CD4-positive, alpha-beta memory T cell (primary cell): ENCODE measurements around the gene NAT16. TPM values are rescaled to one million over a fixed set of nuclear protein-coding genes. Genes with fewer than 3 reads are reported as not detected.

Experiments
- CTCF ChIA-PET: fragments of 350-600 bp; sonication (Branson Sonifier 250); formaldehyde crosslinking; loops from one replicate; lab custom pipeline; 2021; ENCODE audit warnings: inconsistent platforms; ENCODE audit not compliant: partially characterized antibody; lab: Charles Lee
- POLR2A ChIA-PET: fragments of 350-600 bp; sonication (Branson Sonifier 250); formaldehyde crosslinking; loops from one replicate; lab custom pipeline; 2021; ENCODE audit not compliant: partially characterized antibody; lab: Charles Lee
- DNase-seq, 5 donors: peaks; one replicate each; pipeline versions ENCODE4 v3.0.0 to v3.0.0-alpha.2; 2020 to 2022; ENCODE audit warnings: mixed read lengths in 1 of 5
- H3K27ac ChIP-seq: one replicate; pipeline ENCODE4 v1.7.0; 2013; ENCODE audit warnings: low read depth, low read length
- H3K27me3 ChIP-seq: 2 replicates; pipeline ENCODE4 v1.7.0; 2013; ENCODE audit warnings: mild to moderate bottlenecking, low read length, moderate library complexity; ENCODE audit not compliant: insufficient read depth
- H3K36me3 ChIP-seq: 2 replicates; pipeline ENCODE4 v1.7.0; 2013; ENCODE audit warnings: mild to moderate bottlenecking, low read length, moderate library complexity; ENCODE audit not compliant: insufficient read depth
- H3K4me1 ChIP-seq: 2 replicates; pipeline ENCODE4 v1.7.0; 2013; ENCODE audit warnings: mild to moderate bottlenecking, low read length, moderate library complexity; ENCODE audit not compliant: insufficient read depth
- H3K4me3 ChIP-seq, 2 donors: one replicate each; pipeline ENCODE4 v1.7.0; 2013; ENCODE audit warnings: low read length in 2 of 2, mild to moderate bottlenecking in 1 of 2
- H3K9me3 ChIP-seq, 2 donors: one replicate each; pipeline ENCODE4 v1.7.0; 2013; ENCODE audit warnings: low read length in 2 of 2, control low read depth in 1 of 2; ENCODE audit not compliant: control insufficient read depth in 1 of 2
- H3K27ac Mint-ChIP-seq, 7 donors: one replicate each; pipeline ENCODE4 v1.8.0; 2020 to 2021; ENCODE audit warnings: mixed read lengths in 7 of 7, mild to moderate bottlenecking in 6 of 7, inconsistent platforms in 3 of 7, moderate library complexity in 3 of 7
- H3K27me3 Mint-ChIP-seq, 2 donors: one replicate each; pipeline ENCODE4 v1.8.0; 2020 to 2021; ENCODE audit warnings: mixed read lengths in 2 of 2
- H3K36me3 Mint-ChIP-seq, 2 donors: one replicate each; pipeline ENCODE4 v1.8.0; 2020 to 2021; ENCODE audit warnings: mixed read lengths in 2 of 2, inconsistent platforms in 1 of 2, mild to moderate bottlenecking in 1 of 2
- H3K4me1 Mint-ChIP-seq, 4 donors: one replicate each; pipeline ENCODE4 v1.8.0; 2020 to 2021; ENCODE audit warnings: mixed read lengths in 4 of 4, mild to moderate bottlenecking in 1 of 4
- H3K4me3 Mint-ChIP-seq, 8 donors: one replicate each; pipeline ENCODE4 v1.8.0; 2020 to 2021; ENCODE audit warnings: mixed read lengths in 8 of 8, mild to moderate bottlenecking in 7 of 8, moderate library complexity in 6 of 8, inconsistent platforms in 3 of 8
- H3K9me3 Mint-ChIP-seq, 8 donors: one replicate each; pipeline ENCODE4 v1.8.0; 2020 to 2021; ENCODE audit warnings: mixed read lengths in 8 of 8, mild to moderate bottlenecking in 5 of 8, inconsistent platforms in 3 of 8, moderate library complexity in 1 of 8
- intact Hi-C: fragments of 100-400 bp; cut with micrococcal nuclease; formaldehyde crosslinking; loops from one replicate; pipeline ENCODE4 v1.15.1; 2023
- polyA plus RNA-seq, 2 donors: library from polyadenylated mRNA; unstranded; fragments of 300-500 nt; fragmentation: Illumina TruSeq; gene quantifications; one replicate each; pipeline ENCODE4 v1.2.3, GENCODE V29; 2021
- total RNA-seq, 2 experiments: library from RNA; stranded (reverse); gene quantifications; one replicate each; pipeline ENCODE4 v1.2.3, GENCODE V29; 2021

Gene NAT16
- total and polyA plus RNA-seq, 4 experiments from 2014 or later, result not detected

DNA sequence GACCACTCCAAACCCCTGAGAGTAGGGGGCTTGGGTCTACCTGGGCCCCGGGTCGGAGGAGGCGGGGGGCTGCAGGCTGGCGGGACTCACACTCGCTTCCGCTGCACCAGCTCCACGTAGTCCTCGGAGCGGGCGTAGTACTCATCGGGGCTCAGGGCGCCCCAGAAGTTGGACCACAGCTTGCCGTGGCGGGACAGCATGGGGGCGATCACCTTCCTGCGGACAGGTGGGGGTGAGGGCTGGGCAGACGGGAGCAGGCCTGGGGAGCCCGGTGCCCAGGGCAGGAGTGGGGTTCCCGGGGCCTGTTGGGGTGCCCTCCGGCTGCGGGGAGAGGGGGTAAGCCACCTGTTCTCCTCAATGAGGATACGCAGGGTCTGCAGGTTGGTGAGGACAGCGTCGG lies 31.4 kb upstream of the NAT16 start:
- peak overlapping the region in 1 of 7 donors; percentile 13 for H3K27ac Mint-ChIP-seq

DNA sequence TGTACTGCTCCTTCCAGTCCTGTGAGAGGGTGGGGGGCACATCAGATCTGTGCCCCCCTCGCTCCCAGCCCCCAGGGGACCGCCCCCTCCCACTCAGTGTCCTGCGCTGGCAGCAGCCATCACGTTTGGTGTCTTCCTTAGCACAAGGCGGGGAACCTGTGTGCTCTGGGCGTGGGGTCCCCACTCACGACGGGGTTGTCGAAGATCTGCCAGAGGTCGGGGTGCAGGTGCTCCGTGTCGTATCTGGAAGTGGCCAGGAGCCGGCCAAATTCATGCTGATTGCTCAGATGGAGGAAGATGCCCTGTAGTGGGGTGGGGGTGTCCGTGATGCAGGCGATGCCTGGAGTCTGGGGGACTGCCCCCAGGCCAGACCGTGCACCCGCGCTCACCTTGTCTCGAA lies 30.1 kb upstream of the NAT16 start:
- ChIA-PET CTCF (no interaction called here), POLR2A (no interaction called here)
- peak overlapping the region in 1 of 7 donors; percentile 6 for H3K27ac Mint-ChIP-seq
- intact Hi-C loops, result loop anchor here (10.0 kb wide), 1 partner anchor 45 kb away; the partner anchor contains the start of gene VGF
- no peak overlapping the region for H3K4me3 ChIP-seq
- H3K27me3 Mint-ChIP-seq, result no peaks in the 10 kb centered on the region
- no peaks in the 10 kb centered on the region for H3K27me3 ChIP-seq
- no peaks in the 10 kb centered on the region for H3K9me3 Mint-ChIP-seq
- H3K4me1 ChIP-seq, result no peaks in the 10 kb centered on the region
- H3K27ac ChIP-seq, result no peak overlapping the region
- H3K4me3 Mint-ChIP-seq, result no peak overlapping the region
- no peaks in the 10 kb centered on the region for H3K36me3 ChIP-seq
- peaks cover 0 to 2% (median 0%) of the 10 kb centered on the region in 4 donors for H3K4me1 Mint-ChIP-seq
- H3K36me3 Mint-ChIP-seq, result peaks cover 19 to 29% of the 10 kb centered on the region in 2 donors
- DNase-seq, result no peak
- H3K9me3 ChIP-seq, result no peaks in the 10 kb centered on the region

More for the DNA sequence above, 31.4 kb upstream of the NAT16 start:
- peaks cover 6% of the 10 kb centered on the region for H3K4me1 ChIP-seq
- no peaks in the 10 kb centered on the region for H3K36me3 ChIP-seq
- DNase-seq, result no peak
- ChIA-PET CTCF (no interaction called here), POLR2A (no interaction called here)
- intact Hi-C loops, result loop anchor here (10.0 kb wide), 1 partner anchor 47 kb away; the partner anchor contains the start of gene VGF
- H3K27ac ChIP-seq, result no peak overlapping the region
- Mint-ChIP-seq H3K27me3 (no peaks in the 10 kb centered on the region), H3K9me3 (no peaks in the 10 kb centered on the region), H3K36me3 (peaks cover 13 to 27% of the 10 kb centered on the region in 2 donors), H3K4me3 (no peak overlapping the region), H3K4me1 (peaks cover 3 to 14% (median 7%) of the 10 kb centered on the region in 4 donors)
- H3K9me3 ChIP-seq, result no peaks in the 10 kb centered on the region
- H3K27me3 ChIP-seq, result no peaks in the 10 kb centered on the region
- H3K4me3 ChIP-seq, result no peak overlapping the region

DNA sequence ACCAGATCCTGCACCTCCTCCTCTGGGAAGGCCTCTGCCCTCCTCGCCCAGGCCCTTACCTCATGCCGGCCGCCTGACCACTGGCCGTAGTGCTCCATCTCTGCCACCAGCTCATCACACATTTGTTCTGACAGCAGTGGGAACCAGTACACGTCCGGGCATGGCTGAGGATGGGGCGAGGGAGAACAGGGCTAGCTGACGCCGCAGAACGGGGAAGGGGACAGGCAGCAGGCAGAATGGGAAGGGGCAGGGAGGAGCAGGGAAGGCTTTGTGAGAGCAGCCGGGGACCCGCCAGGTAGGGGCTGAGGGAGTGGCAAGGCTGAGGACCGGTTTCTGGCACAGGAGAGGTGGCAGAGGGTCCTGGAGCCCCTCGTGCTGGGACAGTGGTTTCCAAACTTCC lies 28.7 kb upstream of the NAT16 start:
- Mint-ChIP-seq H3K27ac (no peak overlapping the region), H3K4me3 (no peak overlapping the region), H3K27me3 (peaks cover 0 to 2% of the 10 kb centered on the region in 2 donors), H3K4me1 (peaks cover under 1 to 6% (median 3%) of the 10 kb centered on the region in 4 donors), H3K9me3 (no peaks in the 10 kb centered on the region), H3K36me3 (peaks cover 19 to 32% of the 10 kb centered on the region in 2 donors)
- intact Hi-C loops, result no loop called here
- no peaks in the 10 kb centered on the region for H3K27me3 ChIP-seq
- CTCF ChIA-PET, result interaction anchor here (0.7 to 2.0 kb wide), 2 partner anchors 9 to 16 kb away, joined by 3 to 8 read pairs; partner anchors contain the start of gene PLOD3
- no peak overlapping the region for H3K4me3 ChIP-seq
- H3K27ac ChIP-seq, result no peak overlapping the region
- no peaks in the 10 kb centered on the region for H3K36me3 ChIP-seq
- POLR2A ChIA-PET, result no interaction called here
- H3K4me1 ChIP-seq, result no peaks in the 10 kb centered on the region
- H3K9me3 ChIP-seq, result no peaks in the 10 kb centered on the region
- no peak for DNase-seq

DNA sequence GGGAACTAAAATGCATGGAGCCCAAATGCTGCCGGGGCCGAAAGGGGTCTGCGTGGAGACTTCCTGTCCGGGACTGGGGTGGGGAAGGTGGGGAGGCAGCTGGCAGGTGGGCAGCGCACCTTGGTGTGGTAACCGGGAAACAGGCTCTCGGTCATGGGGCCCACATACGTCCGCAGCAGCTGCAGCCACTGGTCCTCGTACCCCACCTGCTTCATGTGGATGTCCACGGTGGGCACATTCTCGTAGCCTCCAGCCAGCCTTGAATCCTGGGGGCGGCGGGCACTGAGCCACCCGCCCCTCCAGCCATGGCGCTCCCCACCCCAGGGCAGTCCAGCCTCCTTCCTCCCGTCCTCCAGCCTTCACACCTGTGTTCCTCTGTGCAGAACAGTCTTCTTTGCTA lies 27.4 kb upstream of the NAT16 start:
- CTCF ChIA-PET, result interaction anchor here (1.5 to 2.0 kb wide), 2 partner anchors 15 to 63 kb away, joined by 4 to 8 read pairs; no protein-coding TSS in a partner anchor
- Histone ChIP-seq H3K27me3 (no peaks in the 10 kb centered on the region), H3K9me3 (no peaks in the 10 kb centered on the region), H3K27ac (no peak overlapping the region), H3K4me1 (peaks cover 8% of the 10 kb centered on the region), H3K4me3 (no peak overlapping the region), H3K36me3 (no peaks in the 10 kb centered on the region)
- Mint-ChIP-seq H3K4me3 (no peak overlapping the region), H3K27ac (peak overlapping the region in 1 of 7 donors; percentile 67), H3K36me3 (peaks cover 19 to 32% of the 10 kb centered on the region in 2 donors), H3K4me1 (peaks cover 5 to 13% (median 9%) of the 10 kb centered on the region in 4 donors), H3K27me3 (peaks cover 3 to 4% of the 10 kb centered on the region in 2 donors), H3K9me3 (no peaks in the 10 kb centered on the region)
- POLR2A ChIA-PET, result interaction anchor here (1.6 kb wide), 1 partner anchor 10 kb away, joined by 4 read pairs; the partner anchor contains the start of genes PLOD3 and ZNHIT1
- intact Hi-C loops, result no loop called here
- no peak for DNase-seq

DNA sequence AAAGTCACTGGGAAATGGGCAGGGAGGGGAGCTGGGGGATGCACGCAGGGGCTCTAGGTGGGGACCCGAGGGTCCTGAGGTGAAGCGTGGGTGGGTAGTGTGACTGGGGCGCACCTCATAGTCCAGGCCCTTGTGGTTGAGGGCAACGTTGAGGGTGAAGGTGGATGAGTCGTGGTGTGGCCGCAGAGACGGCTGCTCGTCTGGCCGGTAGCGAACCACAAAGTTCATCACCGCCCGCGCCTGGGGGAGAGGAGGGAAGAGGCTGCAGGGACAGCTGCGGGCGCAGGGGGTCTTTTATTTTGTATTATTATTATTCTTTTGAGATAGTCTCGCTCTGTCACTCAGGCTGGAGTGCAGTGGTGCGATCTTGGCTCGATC lies 26.6 kb upstream of the NAT16 start:
- no peak for DNase-seq
- intact Hi-C loops, result no loop called here
- Histone ChIP-seq H3K36me3 (no peaks in the 10 kb centered on the region), H3K27me3 (no peaks in the 10 kb centered on the region), H3K4me1 (peaks cover 8% of the 10 kb centered on the region), H3K4me3 (no peak overlapping the region), H3K27ac (no peak overlapping the region), H3K9me3 (no peaks in the 10 kb centered on the region)
- POLR2A ChIA-PET, result interaction anchor here (1.6 kb wide), 1 partner anchor 11 kb away, joined by 4 read pairs; the partner anchor contains the start of genes PLOD3 and ZNHIT1
- H3K36me3 Mint-ChIP-seq, result peaks cover 19 to 32% of the 10 kb centered on the region in 2 donors
- peaks cover 5 to 15% (median 9%) of the 10 kb centered on the region in 4 donors for H3K4me1 Mint-ChIP-seq
- no peaks in the 10 kb centered on the region for H3K9me3 Mint-ChIP-seq
- no peak overlapping the region for H3K4me3 Mint-ChIP-seq
- H3K27ac Mint-ChIP-seq, result peak overlapping the region in 1 of 7 donors; percentile 37
- H3K27me3 Mint-ChIP-seq, result peaks cover 3 to 4% of the 10 kb centered on the region in 2 donors
- CTCF ChIA-PET, result interaction anchor here (1.5 kb wide), 1 partner anchor 62 kb away, joined by 4 read pairs; no protein-coding TSS in a partner anchor

DNA sequence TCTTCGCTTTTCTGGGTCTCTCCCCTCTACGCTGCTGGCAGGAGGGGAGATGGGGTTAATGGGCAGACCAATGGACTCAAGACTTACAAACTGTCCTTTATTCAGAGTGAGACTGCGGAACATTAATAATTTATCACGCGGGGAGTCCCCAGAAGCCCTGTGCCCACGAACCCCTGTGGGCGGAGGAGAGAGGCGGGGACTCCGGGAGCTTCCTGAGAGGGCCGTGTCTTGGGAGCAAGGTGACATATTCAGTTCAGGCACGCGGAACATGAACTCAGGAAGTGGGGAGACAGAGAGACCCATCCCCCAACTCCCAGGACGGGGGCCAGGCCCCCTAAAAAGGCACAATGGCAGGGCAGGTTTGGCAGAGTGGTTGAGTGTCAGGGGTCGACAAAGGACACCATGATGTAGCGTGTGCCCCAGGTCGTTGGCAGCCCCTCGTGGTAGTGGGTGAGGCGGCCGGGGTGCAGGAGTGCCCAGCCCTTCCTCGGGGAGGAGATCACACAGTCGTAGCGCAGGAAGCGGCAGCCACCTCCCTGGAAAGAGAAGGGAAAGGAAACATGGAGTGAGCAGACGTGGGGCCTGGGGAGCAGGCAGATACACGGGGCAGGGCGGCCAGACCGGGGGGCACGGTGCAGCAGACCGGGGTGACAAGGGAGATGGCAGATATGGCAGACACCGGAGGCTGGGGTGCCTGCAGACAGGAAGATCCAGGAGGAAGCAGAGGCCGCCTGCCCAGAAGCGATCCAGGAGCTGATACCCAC lies 26.0 kb upstream of the NAT16 start:
- peaks cover 5 to 18% (median 10%) of the 10 kb centered on the region in 4 donors for H3K4me1 Mint-ChIP-seq
- Histone ChIP-seq H3K36me3 (no peaks in the 10 kb centered on the region), H3K9me3 (no peaks in the 10 kb centered on the region), H3K4me3 (no peak overlapping the region), H3K27me3 (no peaks in the 10 kb centered on the region), H3K4me1 (peaks cover 10% of the 10 kb centered on the region), H3K27ac (no peak overlapping the region)
- ChIA-PET CTCF (interaction anchor here (1.0 to 3.2 kb wide), 2 partner anchors 12 to 62 kb away, joined by 4 to 8 read pairs; partner anchors contain the start of genes PLOD3 and ZNHIT1), POLR2A (interaction anchor here (1.6 to 3.1 kb wide), 2 partner anchors 12 to 38 kb away, joined by 4 to 16 read pairs; partner anchors contain the start of genes FIS1, PLOD3 and ZNHIT1)
- no peak for DNase-seq
- peaks cover 3 to 4% of the 10 kb centered on the region in 2 donors for H3K27me3 Mint-ChIP-seq
- H3K4me3 Mint-ChIP-seq, result peak overlapping the region in 1 of 8 donors; percentile 5
- intact Hi-C loops, result no loop called here
- H3K36me3 Mint-ChIP-seq, result peaks cover 19 to 30% of the 10 kb centered on the region in 2 donors
- no peak overlapping the region for H3K27ac Mint-ChIP-seq
- no peaks in the 10 kb centered on the region for H3K9me3 Mint-ChIP-seq
